ENCODE data around the gene RDH5.

DNA sequence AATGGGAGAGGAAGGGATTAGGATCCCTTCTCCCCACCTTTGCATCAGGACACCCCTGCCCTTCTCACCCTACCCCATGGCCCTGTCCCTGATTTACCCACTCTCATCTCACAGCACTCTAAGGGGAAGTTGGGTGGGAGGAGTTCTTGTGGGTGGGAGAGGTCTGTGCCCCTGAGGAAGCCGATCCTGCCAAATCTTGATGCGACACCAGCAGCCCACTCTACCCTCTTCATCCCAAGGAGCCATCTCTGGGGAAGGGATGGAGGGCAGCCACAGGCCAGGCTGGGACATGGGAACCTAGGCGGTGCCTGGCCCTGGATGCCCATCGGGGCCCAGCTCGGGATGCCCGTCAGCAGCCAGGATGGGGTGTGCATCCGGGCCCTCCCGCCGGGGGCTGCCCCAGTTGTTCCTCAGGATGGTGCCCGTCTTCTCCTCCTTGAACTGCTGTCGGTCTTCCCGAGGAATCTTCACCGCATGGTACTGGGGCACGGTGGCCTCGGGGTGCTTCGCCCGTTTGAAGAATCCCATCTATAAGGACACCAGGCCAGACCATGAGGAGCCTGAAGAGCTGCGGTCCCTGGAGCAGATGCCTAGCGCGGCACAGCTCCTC, 35.3 kb upstream of the RDH5 start:
- no peak for TF ChIP-seq EP300 (IDR thresholded peaks at IDR 0.05)
- no peak for TF ChIP-seq CTCF (IDR thresholded peaks at IDR 0.05)
